Measurements from ENCODE around the gene LAMTOR5. TPM values are rescaled to one million over a fixed set of nuclear protein-coding genes. Genes with fewer than 3 reads are reported as not detected.

Gene LAMTOR5
- total and polyA plus RNA-seq, 8 donors: 8.5 to 440 (median 48.8) TPM; not detected in 1

GRCh38 chr1:110364221-110364620 lies 43.3 kb downstream of the LAMTOR5 start:
- no peak overlapping the region for H3K27ac ChIP-seq
- H3K4me3 ChIP-seq: no peak overlapping the region
- WGBS, 5 donors: 74 to 86% (median 80%) methylated on average over 3 of the region's 3 CpGs
- H3K36me3 ChIP-seq: peaks cover 0 to 62% (median 51%) of the 10 kb centered on the region in 4 donors
- H3K9me3 ChIP-seq: no peaks in the 10 kb centered on the region
- TF ChIP-seq POLR2AphosphoS5 (IDR thresholded peaks at IDR 0.05): no peak
- no peak for DNase-seq
- intact Hi-C loops (cut with DNase I; ENCODE audit: low total_unique reads): no loop called here
- no peaks in the 10 kb centered on the region for H3K27me3 ChIP-seq
- no peaks in the 10 kb centered on the region for H3K4me1 ChIP-seq

DNA sequence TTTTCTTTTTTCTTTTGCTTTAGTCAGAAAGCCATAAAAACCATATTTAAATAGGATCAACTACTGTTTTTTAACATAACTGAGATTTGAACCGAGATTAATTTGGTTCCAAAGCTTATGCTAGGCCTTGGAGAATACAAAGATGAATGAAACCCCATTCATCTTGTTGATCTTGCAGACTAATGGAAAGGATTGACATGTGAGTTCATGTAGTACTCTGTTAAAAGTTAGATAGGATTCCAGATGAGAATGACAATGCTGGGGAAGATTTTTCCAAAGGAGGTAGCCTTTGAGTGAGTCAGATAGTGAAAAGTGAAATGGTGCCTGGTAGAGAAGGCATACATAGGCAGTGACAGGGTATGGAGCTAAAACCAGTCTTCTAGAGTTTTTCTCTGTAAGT lies 45.6 kb downstream of the LAMTOR5 start:
- Histone ChIP-seq H3K36me3 (peaks cover 0 to 59% (median 45%) of the 10 kb centered on the region in 4 donors), H3K4me3 (no peak overlapping the region), H3K4me1 (peaks cover 0 to 7% (median 3%) of the 10 kb centered on the region in 4 donors), H3K9me3 (no peaks in the 10 kb centered on the region), H3K27ac (no peak overlapping the region), H3K27me3 (no peaks in the 10 kb centered on the region)
- 92 to 99% (median 94%) methylated on average over 1 of the region's 1 CpG for WGBS, 5 donors
- TF ChIP-seq POLR2A (IDR thresholded peaks at IDR 0.05) (no peak), POLR2AphosphoS5 (IDR thresholded peaks at IDR 0.05) (no peak), EP300 (IDR thresholded peaks at IDR 0.05) (no peak), CTCF (IDR thresholded peaks at IDR 0.05) (no peak)
- intact Hi-C loops (cut with DNase I; ENCODE audit: low total_unique reads): no loop called here
- DNase-seq: no peak

GRCh38 chr1:110360431-110360830 lies 47.1 kb downstream of the LAMTOR5 start:
- Histone ChIP-seq H3K27me3 (no peaks in the 10 kb centered on the region), H3K36me3 (peaks cover 0 to 47% (median 35%) of the 10 kb centered on the region in 4 donors), H3K9me3 (no peaks in the 10 kb centered on the region), H3K4me3 (no peak overlapping the region), H3K27ac (no peak overlapping the region), H3K4me1 (peaks cover 0 to 20% (median 3%) of the 10 kb centered on the region in 4 donors)
- intact Hi-C loops (cut with DNase I; ENCODE audit: low total_unique reads): no loop called here
- no peak for DNase-seq
- 91 to 100% (median 97%) methylated on average over 2 of the region's 2 CpGs for WGBS, 5 donors
- no peak for TF ChIP-seq POLR2A (IDR thresholded peaks at IDR 0.05)
- TF ChIP-seq POLR2AphosphoS5 (IDR thresholded peaks at IDR 0.05): no peak
- TF ChIP-seq EP300 (IDR thresholded peaks at IDR 0.05): no peak
- no peak for TF ChIP-seq CTCF (IDR thresholded peaks at IDR 0.05)

GRCh38 chr1:110356379-110356778 lies 51.1 kb downstream of the LAMTOR5 start:
- Histone ChIP-seq H3K27me3 (no peaks in the 10 kb centered on the region), H3K9me3 (no peaks in the 10 kb centered on the region), H3K27ac (no peak overlapping the region), H3K4me3 (no peak overlapping the region), H3K4me1 (peaks cover 0 to 32% (median 6%) of the 10 kb centered on the region in 4 donors), H3K36me3 (peaks cover 0 to 26% (median 14%) of the 10 kb centered on the region in 4 donors)
- DNase-seq: no peak
- intact Hi-C loops (cut with DNase I; ENCODE audit: low total_unique reads): no loop called here
- no peak for TF ChIP-seq CTCF (IDR thresholded peaks at IDR 0.05)
- no peak for TF ChIP-seq POLR2A (IDR thresholded peaks at IDR 0.05)
- WGBS, 5 donors: 60 to 70% (median 63%) methylated on average over 2 of the region's 2 CpGs

- 42 to 74% (median 68%) methylated on average over 1 of the region's 1 CpG for WGBS, 5 donors
- peaks cover 0 to 22% (median 13%) of the 10 kb centered on the region in 4 donors for H3K36me3 ChIP-seq
- DNase-seq: no peak
- no peaks in the 10 kb centered on the region for H3K27me3 ChIP-seq
- intact Hi-C loops (cut with DNase I; ENCODE audit: low total_unique reads): no loop called here
- no peak overlapping the region for H3K27ac ChIP-seq
- H3K9me3 ChIP-seq: no peaks in the 10 kb centered on the region
- TF ChIP-seq EP300 (IDR thresholded peaks at IDR 0.05) (no peak), CTCF (IDR thresholded peaks at IDR 0.05) (no peak), POLR2A (IDR thresholded peaks at IDR 0.05) (no peak), POLR2AphosphoS5 (IDR thresholded peaks at IDR 0.05) (no peak)
- no peak overlapping the region for H3K4me3 ChIP-seq
- H3K4me1 ChIP-seq: peaks cover 6 to 43% (median 16%) of the 10 kb centered on the region in 4 donors
Observed at GRCh38 chr1:110355321-110355720, 52.2 kb downstream of the LAMTOR5 start.
